GM10266 (cell line): ENCODE data around the gene B9D2.
"Not testable (repeated sequence)": the region's sequence is repeated elsewhere in the genome, so short reads cannot be mapped to it uniquely, and the experiment has no call there.

Experiments
- DNase-seq: peaks from one replicate; pipeline ENCODE4 v3.0.0; 2012; ENCODE audit errors: extremely low spot score
- TF ChIP-seq, protein P1 (sequence below): IDR thresholded peaks from 2 replicates; pipeline ENCODE4 v1.5.1; 2012; ENCODE audit warnings: mild to moderate bottlenecking, low read depth; ENCODE audit not compliant: control insufficient read depth, insufficient read depth; ENCODE audit errors: missing control alignments

Gene B9D2

DNA sequence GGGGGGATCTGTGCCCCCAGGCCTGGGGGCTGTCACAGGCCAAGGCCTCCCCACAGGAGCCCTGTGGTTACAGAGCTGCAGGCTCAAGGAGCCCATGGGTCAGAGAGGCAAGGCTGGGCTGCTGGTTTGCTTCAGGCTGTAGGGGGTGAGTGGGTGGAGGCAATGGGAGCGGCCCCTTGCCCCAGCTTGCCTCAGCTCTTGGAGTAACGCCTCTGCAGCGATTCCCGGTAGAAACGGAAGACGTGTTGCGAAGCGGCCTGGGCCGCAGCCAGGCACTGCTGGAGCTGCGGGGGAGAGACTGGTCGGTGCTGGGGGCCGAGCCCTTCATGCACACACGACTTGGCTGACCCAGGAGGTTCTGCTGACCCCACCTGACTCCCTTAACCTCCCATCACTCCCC, 22.5 kb upstream of the B9D2 start:
- TF ChIP-seq, protein P1, sequence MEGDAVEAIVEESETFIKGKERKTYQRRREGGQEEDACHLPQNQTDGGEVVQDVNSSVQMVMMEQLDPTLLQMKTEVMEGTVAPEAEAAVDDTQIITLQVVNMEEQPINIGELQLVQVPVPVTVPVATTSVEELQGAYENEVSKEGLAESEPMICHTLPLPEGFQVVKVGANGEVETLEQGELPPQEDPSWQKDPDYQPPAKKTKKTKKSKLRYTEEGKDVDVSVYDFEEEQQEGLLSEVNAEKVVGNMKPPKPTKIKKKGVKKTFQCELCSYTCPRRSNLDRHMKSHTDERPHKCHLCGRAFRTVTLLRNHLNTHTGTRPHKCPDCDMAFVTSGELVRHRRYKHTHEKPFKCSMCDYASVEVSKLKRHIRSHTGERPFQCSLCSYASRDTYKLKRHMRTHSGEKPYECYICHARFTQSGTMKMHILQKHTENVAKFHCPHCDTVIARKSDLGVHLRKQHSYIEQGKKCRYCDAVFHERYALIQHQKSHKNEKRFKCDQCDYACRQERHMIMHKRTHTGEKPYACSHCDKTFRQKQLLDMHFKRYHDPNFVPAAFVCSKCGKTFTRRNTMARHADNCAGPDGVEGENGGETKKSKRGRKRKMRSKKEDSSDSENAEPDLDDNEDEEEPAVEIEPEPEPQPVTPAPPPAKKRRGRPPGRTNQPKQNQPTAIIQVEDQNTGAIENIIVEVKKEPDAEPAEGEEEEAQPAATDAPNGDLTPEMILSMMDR, result no peak
- no peak for DNase-seq

- TF ChIP-seq, protein P1, result no peak
- no peak for DNase-seq
These were observed 20.4 kb upstream of the B9D2 start for GRCh38 chr19:41384351-41384750.

GRCh38 chr19:41381536-41381935, 17.6 kb upstream of the B9D2 start:
- not testable (repeated sequence) for DNase-seq

- DNase-seq, result peak; percentile 69
These were observed 14.2 kb upstream of the B9D2 start for GRCh38 chr19:41377977-41378709.

DNA sequence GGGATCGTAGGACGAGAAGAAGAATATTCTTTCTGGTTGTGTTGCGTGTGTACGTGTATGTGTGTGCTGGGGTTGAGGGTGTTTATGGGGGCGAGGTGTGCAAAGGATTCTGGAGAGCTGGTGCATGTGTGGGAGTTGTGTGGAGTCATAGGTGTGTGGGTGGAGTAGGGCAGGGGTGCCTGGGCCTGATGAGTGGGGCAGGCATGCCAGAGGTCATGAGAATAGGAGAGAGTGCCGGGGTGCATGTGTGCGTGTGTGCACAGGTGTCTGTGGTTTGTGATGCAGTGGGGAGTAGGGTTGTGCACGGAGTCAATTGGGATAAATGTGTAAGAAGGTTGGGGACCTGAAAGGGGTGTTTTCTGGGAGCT, 13.0 kb upstream of the B9D2 start:
- TF ChIP-seq, protein P1, result no peak
- DNase-seq, result no peak

More at GRCh38 chr19:41377977-41378709, 14.2 kb upstream of the B9D2 start:
- TF ChIP-seq, protein P1, result peak; percentile 44

GRCh38 chr19:41376241-41376997, 12.5 kb upstream of the B9D2 start, which contains the start of gene TMEM91:
Gene TMEM91, plus strand, starts transcription at chr19:41376533. Its CDS starts 1,777 bp downstream, at chr19:41378310.
- TF ChIP-seq, protein P1, result no peak
- DNase-seq, result no peak

- TF ChIP-seq, protein P1, result no peak
- DNase-seq, result no peak
These were observed 10.0 kb upstream of the B9D2 start for GRCh38 chr19:41373993-41374392.
